Transverse colon (tissue), 4 donors: Measurements from ENCODE around the gene DUOXA1. TPM values are rescaled to one million over a fixed set of nuclear protein-coding genes. Genes with fewer than 3 reads are reported as not detected.

Experiments
- DNase-seq: peaks from one replicate; pipeline ENCODE4 v3.0.0-alpha.2; 2019
- H3K27ac ChIP-seq, 4 donors: fragments of 200-600 bp; sonication (generic); 2 replicates each; pipeline ENCODE4 v1.5.1; 2016 to 2018; ENCODE audit warnings: inconsistent platforms in 4 of 4
- H3K27me3 ChIP-seq: fragments of 200-600 bp; sonication (generic); 2 replicates; pipeline ENCODE4 v1.5.1; 2017; ENCODE audit warnings: inconsistent platforms
- H3K36me3 ChIP-seq, 4 donors: fragments of 200-600 bp; sonication (generic); 2 replicates each; pipeline ENCODE4 v1.5.1; 2017 to 2019; ENCODE audit warnings: inconsistent platforms in 4 of 4
- H3K4me1 ChIP-seq, 4 donors: fragments of 200-600 bp; sonication (generic); 2 replicates each; pipeline ENCODE4 v1.5.1; 2017 to 2020; ENCODE audit warnings: inconsistent platforms in 4 of 4
- H3K4me3 ChIP-seq, 4 donors: fragments of 200-600 bp; sonication (generic); 1 replicate in 1 of 4; 2 replicates in 3 of 4; pipeline versions ENCODE4 v1.5.1 to v1.6.1; 2017 to 2019; ENCODE audit warnings: inconsistent platforms in 4 of 4
- H3K9me3 ChIP-seq, 2 donors: fragments of 200-600 bp; sonication (generic); 2 replicates each; pipeline ENCODE4 v1.5.1; 2017 to 2019; ENCODE audit warnings: inconsistent platforms in 2 of 2
- CTCF ChIP-seq, 5 experiments: fragments of 200-600 bp in 3 of 5; fragments of 450-650 bp in 2 of 5; sonication (generic) in 3 of 5; IDR thresholded peaks; 1 replicate in 2 of 5; 2 replicates in 3 of 5; pipeline ENCODE4 v1.5.1; 2016 to 2017; ENCODE audit warnings: antibody characterized with exemption in 5 of 5, inconsistent platforms in 3 of 5, mild to moderate bottlenecking in 2 of 5, moderate library complexity in 1 of 5
- EP300 ChIP-seq: sonication (generic); formaldehyde crosslinking; IDR thresholded peaks from one replicate; pipeline ENCODE4 v1.6.1; 2017; ENCODE audit warnings: antibody characterized with exemption, low read depth
- POLR2A ChIP-seq: fragments of 450-650 bp; IDR thresholded peaks from one replicate; pipeline ENCODE4 v1.6.1; 2016; ENCODE audit warnings: antibody characterized with exemption, mild to moderate bottlenecking, moderate library complexity
- POLR2AphosphoS5 ChIP-seq, 3 donors: sonication (generic); formaldehyde crosslinking; IDR thresholded peaks; one replicate each; pipeline ENCODE4 v1.6.1; 2016; ENCODE audit warnings: antibody characterized with exemption in 3 of 3
- WGBS, 2 donors: methylation state at CpG; one replicate each; pipeline ENCODE4 v1.1.5; 2018; ENCODE audit warnings: low coverage in 1 of 2; 5-methylcytosine and 5-hydroxymethylcytosine counted together
- in situ Hi-C, 4 donors: fragments of 200-750 bp; cut with MboI; loops; one replicate each; pipeline versions ENCODE4 v1.15.0 to v1.15.1; 2017; ENCODE audit warnings: low sequenced_read_pairs in 3 of 4, low pct_ligation_motif_present in 1 of 4, low pct_unique_long_range_greater_than_20kb in 1 of 4
- intact Hi-C: fragments of 100-400 bp; cut with DNase I; formaldehyde crosslinking; loops from one replicate; pipeline ENCODE4 v1.15.1; 2023; ENCODE audit warnings: low total_unique reads
- total RNA-seq, 4 donors: library from RNA; depleted of rRNA; stranded (reverse); fragments of >200 nt; gene quantifications; one replicate each; pipeline ENCODE4 v1.1.0, GENCODE V29; 2016

DUOXA1 gene
- total RNA-seq, 4 donors from 2014 or later, result 1.4 TPM; not detected in 3

GRCh38 chr15:45150481-45150880 lies 20.8 kb upstream of the DUOXA1 start:
- in situ Hi-C loops (loop anchor here in 2 of 4 donors (25.0 kb wide), 2 partner anchors 237 to 462 kb away; partner anchors contain the start of gene GATM (in 1 of the 2)), intact Hi-C loops (no loop called here)

GRCh38 chr15:45149060-45149459 lies 19.4 kb upstream of the DUOXA1 start:
- H3K4me3 ChIP-seq, result no peak overlapping the region
- no peak for DNase-seq
- intact Hi-C loops, result no loop called here
- 79% methylated on average over 1 of the region's 1 CpG; no CpG with 5 or more reads in 1 of the 2 donors for WGBS, 2 donors
- H3K9me3 ChIP-seq, result no peaks in the 10 kb centered on the region
- TF ChIP-seq EP300 (no peak), POLR2A (no peak), POLR2AphosphoS5 (IDR thresholded peaks at IDR 0.05) (no peak), CTCF (IDR thresholded peaks at IDR 0.05) (no peak)
- no peaks in the 10 kb centered on the region for H3K36me3 ChIP-seq
- in situ Hi-C loops, result no loop called here
- H3K27ac ChIP-seq, result no peak overlapping the region
- no peaks in the 10 kb centered on the region for H3K4me1 ChIP-seq
- H3K27me3 ChIP-seq, result no peaks in the 10 kb centered on the region

More at GRCh38 chr15:45150481-45150880, 20.8 kb upstream of the DUOXA1 start:
- Histone ChIP-seq H3K27ac (no peak overlapping the region), H3K4me3 (no peak overlapping the region), H3K27me3 (no peaks in the 10 kb centered on the region), H3K4me1 (no peaks in the 10 kb centered on the region), H3K9me3 (no peaks in the 10 kb centered on the region), H3K36me3 (no peaks in the 10 kb centered on the region)
- 86% methylated on average over 4 of the region's 6 CpGs; no CpG with 5 or more reads in 1 of the 2 donors for WGBS, 2 donors
- TF ChIP-seq POLR2A (no peak), POLR2AphosphoS5 (IDR thresholded peaks at IDR 0.05) (no peak), CTCF (IDR thresholded peaks at IDR 0.05) (no peak), EP300 (no peak)
- DNase-seq, result no peak

GRCh38 chr15:45148076-45149059 lies 18.7 kb upstream of the DUOXA1 start:
- Histone ChIP-seq H3K27me3 (no peaks in the 10 kb centered on the region), H3K27ac (no peak overlapping the region), H3K9me3 (no peaks in the 10 kb centered on the region), H3K4me3 (no peak overlapping the region), H3K36me3 (no peaks in the 10 kb centered on the region), H3K4me1 (no peaks in the 10 kb centered on the region)
- intact Hi-C loops (no loop called here), in situ Hi-C loops (no loop called here)
- TF ChIP-seq POLR2AphosphoS5 (IDR thresholded peaks at IDR 0.05), result no peak
- TF ChIP-seq POLR2A, result no peak
- TF ChIP-seq EP300, result no peak
- no peak for TF ChIP-seq CTCF (IDR thresholded peaks at IDR 0.05)
- DNase-seq, result no peak
- WGBS, 2 donors, result 89 to 96% methylated on average over 4 to 12 of the region's 12 CpGs

- H3K4me1 ChIP-seq, result no peaks in the 10 kb centered on the region
- H3K27me3 ChIP-seq, result no peaks in the 10 kb centered on the region
- in situ Hi-C loops, result no loop called here
- TF ChIP-seq POLR2A (no peak), CTCF (IDR thresholded peaks at IDR 0.05) (no peak), POLR2AphosphoS5 (IDR thresholded peaks at IDR 0.05) (no peak), EP300 (no peak)
- no peak overlapping the region for H3K27ac ChIP-seq
- no peak overlapping the region for H3K4me3 ChIP-seq
- WGBS, 2 donors, result 93 to 100% methylated on average over 2 to 7 of the region's 7 CpGs
- intact Hi-C loops, result no loop called here
- no peaks in the 10 kb centered on the region for H3K36me3 ChIP-seq
- no peak for DNase-seq
- H3K9me3 ChIP-seq, result no peaks in the 10 kb centered on the region
Observed at GRCh38 chr15:45147606-45148005, 17.9 kb upstream of the DUOXA1 start.
